ENCODE results near the gene BBS10.

DNA sequence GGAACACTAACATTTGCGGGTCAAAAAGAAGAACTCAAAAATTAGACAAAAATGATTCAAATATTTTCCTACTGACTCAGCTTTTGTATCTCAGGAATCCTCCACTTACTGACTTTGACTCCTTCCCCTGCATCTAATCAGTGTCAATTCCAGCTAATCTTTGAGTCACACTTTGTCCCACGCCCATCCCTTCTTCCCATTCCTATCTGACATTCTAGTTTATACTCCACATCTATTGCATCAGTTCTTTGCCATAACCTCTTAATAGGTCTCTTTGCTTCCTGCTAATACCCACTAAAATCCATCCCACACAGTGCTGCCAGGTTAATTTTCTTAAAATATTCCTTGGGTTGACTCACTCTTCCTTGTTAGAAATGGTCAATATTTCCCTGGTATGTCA, 19.1 kb downstream of the BBS10 start:
- TF ChIP-seq, protein P1, sequence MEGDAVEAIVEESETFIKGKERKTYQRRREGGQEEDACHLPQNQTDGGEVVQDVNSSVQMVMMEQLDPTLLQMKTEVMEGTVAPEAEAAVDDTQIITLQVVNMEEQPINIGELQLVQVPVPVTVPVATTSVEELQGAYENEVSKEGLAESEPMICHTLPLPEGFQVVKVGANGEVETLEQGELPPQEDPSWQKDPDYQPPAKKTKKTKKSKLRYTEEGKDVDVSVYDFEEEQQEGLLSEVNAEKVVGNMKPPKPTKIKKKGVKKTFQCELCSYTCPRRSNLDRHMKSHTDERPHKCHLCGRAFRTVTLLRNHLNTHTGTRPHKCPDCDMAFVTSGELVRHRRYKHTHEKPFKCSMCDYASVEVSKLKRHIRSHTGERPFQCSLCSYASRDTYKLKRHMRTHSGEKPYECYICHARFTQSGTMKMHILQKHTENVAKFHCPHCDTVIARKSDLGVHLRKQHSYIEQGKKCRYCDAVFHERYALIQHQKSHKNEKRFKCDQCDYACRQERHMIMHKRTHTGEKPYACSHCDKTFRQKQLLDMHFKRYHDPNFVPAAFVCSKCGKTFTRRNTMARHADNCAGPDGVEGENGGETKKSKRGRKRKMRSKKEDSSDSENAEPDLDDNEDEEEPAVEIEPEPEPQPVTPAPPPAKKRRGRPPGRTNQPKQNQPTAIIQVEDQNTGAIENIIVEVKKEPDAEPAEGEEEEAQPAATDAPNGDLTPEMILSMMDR (IDR thresholded peaks at IDR 0.05 in 8 of 11, conservative IDR thresholded peaks at IDR 0.05 in 3 of 11) = no peak
- TF ChIP-seq POLR2A (IDR thresholded peaks at IDR 0.05) = no peak
- TF ChIP-seq POLR2AphosphoS5 (IDR thresholded peaks at IDR 0.05) = no peak
